H1 (cell line): ENCODE results near the gene SERINC4. TPM values are rescaled to one million over a fixed set of nuclear protein-coding genes. Genes with fewer than 3 reads are reported as not detected.

Source experiments
- ASH2L ChIP-seq: fragments of 200-600, 300-600 bp; sonication (generic); IDR thresholded peaks from one replicate; pipeline ENCODE4 v1.7.1; 2017; ENCODE audit warnings: low read length
- ATF3 ChIP-seq: IDR thresholded peaks from 2 replicates; pipeline ENCODE4 v1.6.1; 2011; ENCODE audit warnings: low read depth, mild to moderate bottlenecking, low read length; ENCODE audit not compliant: insufficient read depth
- CBX8 ChIP-seq: fragments of 300-800, 300-1000 bp; sonication (generic); IDR thresholded peaks from 2 replicates; pipeline ENCODE4 v1.7.1; 2016; ENCODE audit warnings: low read depth, low read length, borderline replicate concordance
- CTCF ChIP-seq, 3 experiments: IDR thresholded peaks; 1 replicate in 2 of 3; 2 replicates in 1 of 3; pipeline versions ENCODE4 v1.5.1 to v1.6.1; 2011; ENCODE audit warnings: low read length in 3 of 3, mild to moderate bottlenecking in 3 of 3, inconsistent platforms in 2 of 3, low read depth in 1 of 3, moderate library complexity in 1 of 3; ENCODE audit not compliant: insufficient read depth in 1 of 3; ENCODE audit errors: control extremely low read depth in 1 of 3
- HDAC2 ChIP-seq, 2 experiments: fragments of 300-600 bp in 1 of 2; sonication (generic) in 1 of 2; IDR thresholded peaks; 2 replicates each; pipeline ENCODE4 v1.6.1; 2011 to 2012; ENCODE audit warnings: low read depth in 2 of 2, low read length in 2 of 2, mild to moderate bottlenecking in 2 of 2, moderate library complexity in 2 of 2, borderline replicate concordance in 1 of 2, inconsistent platforms in 1 of 2
- POU5F1 ChIP-seq: IDR thresholded peaks from 2 replicates; pipeline ENCODE4 v1.6.1; 2011; ENCODE audit warnings: low read depth, mild to moderate bottlenecking, low read length, moderate library complexity
- RBBP5 ChIP-seq: IDR thresholded peaks from 2 replicates; pipeline ENCODE4 v1.7.1; 2012; ENCODE audit warnings: low read depth, mild to moderate bottlenecking, inconsistent platforms, low read length, moderate library complexity, borderline replicate concordance
- RNF2 ChIP-seq: fragments of 200-900, 300-1000 bp; sonication (generic); IDR thresholded peaks from 2 replicates; pipeline ENCODE4 v1.7.1; 2016; ENCODE audit warnings: borderline replicate concordance, low read depth, mild to moderate bottlenecking, antibody characterized with exemption, low read length; ENCODE audit not compliant: poor library complexity, severe bottlenecking; ENCODE audit errors: missing control alignments
- SIX5 ChIP-seq: IDR thresholded peaks from 2 replicates; pipeline ENCODE4 v1.6.1; 2011; ENCODE audit warnings: mild to moderate bottlenecking, low read depth, low read length
- SP4 ChIP-seq: IDR thresholded peaks from 2 replicates; pipeline ENCODE4 v1.6.1; 2012; ENCODE audit warnings: low read length, inconsistent platforms
- TCF12 ChIP-seq: IDR thresholded peaks from 2 replicates; pipeline ENCODE4 v1.6.1; 2011; ENCODE audit warnings: low read depth, mild to moderate bottlenecking, low read length
- polyA plus RNA-seq, 7 experiments: library from polyadenylated mRNA; depleted of rRNA in 3 of 7; stranded (reverse) in 5 of 7; unstranded in 2 of 7; fragments of >200 nt in 5 of 7; fragments of 200-250 nt in 2 of 7; gene quantifications; 1 replicate in 5 of 7; 2 replicates in 1 of 7; 4 replicates in 1 of 7; pipeline versions ENCODE4 v1.2.1 to v1.2.3, GENCODE V29; 2011 to 2013; ENCODE audit warnings: missing spikeins in 2 of 7, mixed read lengths in 2 of 7
- total RNA-seq: library from RNA; stranded (reverse); fragmentation: NEBNext Ultra II Directional; extraction: Animal tissue kit (Norgen Biotek cat#: 25700); gene quantifications from 2 replicates; pipeline ENCODE4 v1.2.1, GENCODE V29; 2021

Gene SERINC4
- total and polyA plus RNA-seq, 2 of the 8 experiments (the other 6 are each of a cell fraction or from before 2014, with no cell fraction given): 0.08 TPM; not detected in 1

- TF ChIP-seq RNF2: no peak
- no peak for TF ChIP-seq CBX8
- TF ChIP-seq RBBP5: no peak
- TF ChIP-seq HDAC2 (IDR thresholded peaks at IDR 0.05; ENCODE audit: borderline replicate concordance in 1 of 2, low read depth in 2 of 2, low read length in 2 of 2): no peak
- TF ChIP-seq SIX5: no peak
- TF ChIP-seq CTCF (IDR thresholded peaks at IDR 0.05; ENCODE audit: control extremely low read depth in 1 of 3, insufficient read depth in 1 of 3, low read depth in 1 of 3, low read length in 3 of 3): no peak
- no peak for TF ChIP-seq POU5F1
- peak; percentile 82 for TF ChIP-seq ASH2L
- TF ChIP-seq TCF12: peak; percentile 50; the same call in 1 of the 2 replicates
- no peak for TF ChIP-seq ATF3
- no peak for TF ChIP-seq SP4
Measured at GRCh38 chr15:43776101-43776717, 23.8 kb downstream of the SERINC4 start (continued).
